Cerebellar cortex (tissue), 1 donor: ENCODE data around the gene CNDP2.
"Not testable (repeated sequence)": the region's sequence is repeated elsewhere in the genome, so short reads cannot be mapped to it uniquely, and the experiment has no call there.

ENCODE experiments used
- DNase-seq: peaks from one replicate; pipeline ENCODE4 v3.0.0-alpha.2; 2015; ENCODE audit warnings: low spot score

The CNDP2 gene

GRCh38 chr18:74500774-74501173 is 4.6 kb downstream of the CNDP2 start:
- DNase-seq: not testable (repeated sequence)

- no peak for DNase-seq
These were observed 5.2 kb downstream of the CNDP2 start for GRCh38 chr18:74501386-74501785.

- no peak for DNase-seq
These were observed 7.0 kb downstream of the CNDP2 start for GRCh38 chr18:74503137-74503536.

- no peak for DNase-seq
These were observed 9.6 kb downstream of the CNDP2 start for GRCh38 chr18:74505776-74506175.

GRCh38 chr18:74506448-74507084 is 10.4 kb downstream of the CNDP2 start:
- no peak for DNase-seq

- DNase-seq: no peak
These were observed 11.1 kb downstream of the CNDP2 start for GRCh38 chr18:74507097-74507881.

- no peak for DNase-seq
These were observed 11.8 kb downstream of the CNDP2 start for GRCh38 chr18:74507927-74508326.

- DNase-seq: no peak
These were observed 12.2 kb downstream of the CNDP2 start for GRCh38 chr18:74508366-74508765.

GRCh38 chr18:74508821-74509225 is 12.7 kb downstream of the CNDP2 start:
- no peak for DNase-seq

- no peak for DNase-seq
These were observed 13.9 kb downstream of the CNDP2 start for GRCh38 chr18:74509856-74510769.

GRCh38 chr18:74510770-74511095 is 14.6 kb downstream of the CNDP2 start:
- DNase-seq: no peak

- no peak for DNase-seq
These were observed 15.7 kb downstream of the CNDP2 start for GRCh38 chr18:74511823-74512222.

- DNase-seq: no peak
These were observed 16.3 kb downstream of the CNDP2 start for GRCh38 chr18:74512321-74513053.

GRCh38 chr18:74513149-74513882 is 17.2 kb downstream of the CNDP2 start:
- no peak for DNase-seq

GRCh38 chr18:74513883-74514205 is 17.7 kb downstream of the CNDP2 start:
- no peak for DNase-seq

GRCh38 chr18:74514860-74515495 is 18.8 kb downstream of the CNDP2 start:
- DNase-seq: no peak

GRCh38 chr18:74515620-74516231 is 19.6 kb downstream of the CNDP2 start:
- no peak for DNase-seq

- DNase-seq: no peak
These were observed 20.4 kb downstream of the CNDP2 start for GRCh38 chr18:74516271-74517235.

- DNase-seq: no peak
These were observed 21.1 kb downstream of the CNDP2 start for GRCh38 chr18:74517236-74517630.
